GM19238 (cell line): Measurements from ENCODE around the gene LRRC45.

ENCODE experiments used
- DNase-seq: peaks from one replicate; pipeline ENCODE4 v3.0.0; 2011; ENCODE audit warnings: low spot score; ENCODE audit not compliant: insufficient read length

LRRC45 gene

DNA sequence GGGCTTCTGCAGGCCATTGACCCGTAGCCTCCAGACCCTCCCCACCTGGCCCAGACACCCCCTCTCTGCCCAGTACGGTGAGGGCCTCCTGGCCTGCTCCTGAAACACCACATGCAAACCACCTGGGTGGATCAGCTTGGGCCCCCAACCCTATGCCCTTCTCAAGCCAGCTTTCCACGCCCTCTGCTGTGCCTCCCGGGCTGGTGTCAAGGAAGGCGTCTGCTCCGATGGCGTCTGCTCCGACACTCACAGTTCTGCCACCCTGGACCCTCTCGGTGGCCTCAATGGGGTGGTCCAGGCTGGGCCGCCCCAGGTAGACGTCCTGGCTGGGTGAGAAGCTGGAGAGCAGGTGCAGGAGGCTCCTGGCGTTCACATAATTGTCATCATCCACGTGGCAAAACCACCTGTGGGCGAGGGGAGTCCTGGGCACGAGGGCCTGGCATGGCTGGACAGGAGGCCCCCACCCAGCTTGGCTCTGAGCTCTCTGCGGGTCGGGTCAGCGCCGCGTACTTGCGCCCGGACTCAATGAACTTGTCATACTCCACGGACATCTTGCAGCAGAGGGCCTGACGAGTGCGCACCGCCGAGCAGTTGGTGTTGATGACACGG, 27.2 kb downstream of the LRRC45 start:
- no peak for DNase-seq

DNA sequence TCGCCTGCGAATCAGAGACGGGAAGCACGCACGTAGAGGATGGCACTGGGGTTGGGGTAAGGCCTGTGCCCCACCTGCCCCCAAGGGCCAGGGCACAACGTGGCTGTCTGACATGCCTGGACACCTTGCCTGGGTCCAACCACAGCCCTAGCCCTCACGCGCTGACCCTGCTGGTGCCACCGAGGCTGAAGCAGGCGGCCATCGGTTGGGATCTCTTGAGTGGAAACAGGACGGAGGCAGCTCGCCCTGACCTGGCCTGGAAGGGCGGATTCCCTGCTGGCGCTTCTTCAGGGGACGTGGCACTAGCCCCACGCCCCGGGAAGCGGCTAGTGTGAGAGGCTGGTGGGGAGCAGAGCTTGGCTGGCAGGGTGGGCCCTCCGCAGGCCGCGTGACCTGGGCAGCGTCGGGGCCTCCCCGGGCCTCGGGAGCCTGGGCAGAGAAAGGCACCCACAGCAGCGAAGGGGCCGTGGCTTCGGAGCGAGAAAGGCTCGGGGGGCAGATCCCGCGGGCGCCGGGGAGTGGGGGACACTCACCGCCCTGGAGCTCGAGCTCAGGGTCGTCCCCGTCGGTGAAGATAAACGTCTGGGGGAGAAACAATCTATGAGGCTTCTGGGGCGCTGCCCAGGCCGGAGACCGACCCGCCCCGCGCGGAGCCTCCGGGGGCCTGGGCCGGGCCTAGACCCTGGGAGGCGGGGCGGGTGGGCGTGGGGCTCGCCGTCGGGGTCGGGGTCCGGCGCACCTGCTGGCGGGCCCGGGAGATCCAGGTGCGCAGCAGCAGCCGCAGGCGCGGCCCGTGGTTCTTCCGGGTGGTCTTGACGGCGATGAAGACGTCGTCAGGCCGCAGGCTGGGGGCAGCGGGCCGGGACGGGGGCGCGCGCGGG, 27.9 kb downstream of the LRRC45 start:
- peak; percentile 48 for DNase-seq

DNA sequence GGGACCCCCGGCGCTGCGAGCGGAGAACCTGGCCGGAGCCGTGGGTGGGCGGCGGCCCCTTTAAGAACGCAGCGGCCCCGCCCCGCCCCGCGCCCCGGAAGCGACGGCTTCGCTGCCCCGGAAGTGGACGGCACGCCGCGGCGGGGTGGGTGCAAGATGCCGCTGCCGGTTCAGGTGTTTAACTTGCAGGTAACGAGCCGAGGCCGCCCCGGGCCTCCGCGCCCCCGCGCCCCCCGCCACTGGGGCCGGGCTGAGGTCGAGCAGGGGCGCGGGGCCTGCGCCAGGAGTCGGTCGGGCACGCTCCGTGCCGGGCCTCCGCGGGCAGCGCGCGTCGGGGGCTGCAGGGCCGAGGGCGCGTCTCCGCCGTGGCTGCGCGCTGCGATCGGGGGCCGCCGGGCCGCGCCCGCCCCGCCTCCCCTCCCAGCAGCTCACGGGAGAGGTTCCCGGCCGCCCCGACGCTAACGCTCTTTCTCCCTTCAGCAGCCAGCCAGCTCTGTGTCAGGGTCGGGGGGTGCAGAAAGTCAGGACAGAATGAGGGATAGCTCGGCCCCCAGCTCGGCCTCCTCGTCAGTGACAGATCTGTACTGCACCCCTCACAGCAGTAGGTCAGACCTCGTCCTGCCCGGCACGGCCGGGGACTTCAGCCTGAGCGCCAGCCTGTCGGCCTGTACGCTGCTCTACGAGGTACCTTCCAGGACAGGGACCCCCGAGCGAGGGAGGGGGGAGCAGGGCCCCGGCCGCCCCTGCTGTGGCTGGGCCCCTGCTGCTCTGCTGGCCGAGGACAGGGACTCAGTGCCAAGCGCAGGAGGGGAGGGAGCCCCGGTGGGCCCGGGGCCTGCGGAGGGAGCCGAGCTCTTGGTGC, 28.9 kb downstream of the LRRC45 start, which contains the start of the genes GPS1 and RFNG:
GPS1 (plus strand) TSS at position 123 of the 862 bp plus-strand sequence; CDS start at position 157, 34 bp downstream.
RFNG (minus strand) TSS at position 36 of the 862 bp plus-strand sequence. CDS start 45 bp downstream, outside the sequence.
- peak; percentile 98 for DNase-seq

DNA sequence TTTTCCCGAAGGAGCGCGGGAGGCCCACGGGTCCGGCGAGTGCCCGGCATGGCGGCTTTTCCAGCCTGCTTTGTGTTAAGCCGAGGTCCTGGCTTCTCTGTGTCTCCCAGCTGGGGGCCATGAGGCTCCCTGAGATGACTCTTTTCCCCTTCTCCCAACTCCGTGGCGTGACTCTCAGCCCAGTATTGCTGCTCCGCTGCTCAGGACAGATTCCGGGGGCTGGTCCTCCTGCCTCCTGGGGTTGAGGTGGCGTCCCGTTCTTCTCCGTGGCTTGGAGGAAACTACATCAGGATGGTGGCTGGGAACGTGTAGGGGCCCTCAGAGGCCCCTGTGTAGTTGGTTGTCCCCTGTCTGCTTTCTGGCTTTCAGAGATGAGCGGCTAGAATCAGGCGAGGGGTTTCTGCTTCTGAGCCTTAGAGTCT, 29.5 kb downstream of the LRRC45 start:
- no peak for DNase-seq

DNA sequence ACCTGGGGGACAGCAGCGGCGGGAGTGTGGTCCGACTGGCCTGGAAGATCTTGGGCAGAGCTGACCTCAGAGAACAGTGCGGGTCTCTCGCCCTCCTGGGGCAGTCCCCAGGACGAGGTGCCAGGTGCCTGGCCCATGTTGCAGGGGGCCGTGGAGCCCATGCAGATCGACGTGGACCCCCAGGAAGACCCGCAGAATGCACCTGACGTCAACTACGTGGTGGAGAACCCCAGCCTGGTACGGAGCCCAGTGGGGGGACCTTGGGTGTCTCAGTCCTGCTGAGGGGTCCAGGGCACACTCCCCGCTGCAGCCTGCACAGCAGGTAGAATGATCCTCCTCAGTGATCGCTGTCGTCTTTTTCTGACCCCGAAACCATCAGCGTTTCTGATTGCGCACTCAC, 30.0 kb downstream of the LRRC45 start:
- DNase-seq: no peak

DNA sequence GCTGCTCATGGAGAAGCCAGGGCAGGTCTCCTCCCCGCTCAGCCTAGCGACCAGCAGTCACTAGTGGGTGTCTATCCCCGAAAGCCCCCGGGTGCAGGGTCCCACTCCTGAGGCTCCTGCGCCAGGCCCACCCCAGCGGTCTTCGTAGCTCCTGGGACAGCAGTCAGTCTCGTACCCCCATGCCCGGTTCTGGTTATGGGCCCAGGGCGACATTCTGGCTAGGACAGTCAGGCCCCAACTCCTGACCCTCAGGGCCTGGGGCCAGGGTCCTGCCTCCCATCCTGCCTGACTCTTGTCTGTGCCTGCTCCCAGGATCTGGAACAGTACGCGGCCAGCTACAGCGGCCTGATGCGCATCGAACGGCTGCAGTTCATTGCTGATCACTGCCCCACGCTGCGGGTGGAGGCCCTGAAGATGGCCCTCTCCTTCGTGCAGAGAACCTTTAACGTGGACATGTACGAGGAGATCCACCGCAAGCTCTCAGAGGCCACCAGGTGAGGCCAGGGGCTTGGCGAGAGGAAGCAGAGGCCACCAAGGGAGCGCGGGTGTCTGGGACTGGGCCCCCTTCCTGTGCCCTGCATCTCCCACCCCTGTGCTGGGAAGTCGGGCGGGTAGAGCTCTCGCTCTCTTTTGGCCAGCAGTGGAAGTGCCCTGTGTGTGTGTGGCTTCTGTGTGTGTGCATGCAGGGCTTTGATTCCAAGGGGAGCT, 30.6 kb downstream of the LRRC45 start:
- DNase-seq: no peak

DNA sequence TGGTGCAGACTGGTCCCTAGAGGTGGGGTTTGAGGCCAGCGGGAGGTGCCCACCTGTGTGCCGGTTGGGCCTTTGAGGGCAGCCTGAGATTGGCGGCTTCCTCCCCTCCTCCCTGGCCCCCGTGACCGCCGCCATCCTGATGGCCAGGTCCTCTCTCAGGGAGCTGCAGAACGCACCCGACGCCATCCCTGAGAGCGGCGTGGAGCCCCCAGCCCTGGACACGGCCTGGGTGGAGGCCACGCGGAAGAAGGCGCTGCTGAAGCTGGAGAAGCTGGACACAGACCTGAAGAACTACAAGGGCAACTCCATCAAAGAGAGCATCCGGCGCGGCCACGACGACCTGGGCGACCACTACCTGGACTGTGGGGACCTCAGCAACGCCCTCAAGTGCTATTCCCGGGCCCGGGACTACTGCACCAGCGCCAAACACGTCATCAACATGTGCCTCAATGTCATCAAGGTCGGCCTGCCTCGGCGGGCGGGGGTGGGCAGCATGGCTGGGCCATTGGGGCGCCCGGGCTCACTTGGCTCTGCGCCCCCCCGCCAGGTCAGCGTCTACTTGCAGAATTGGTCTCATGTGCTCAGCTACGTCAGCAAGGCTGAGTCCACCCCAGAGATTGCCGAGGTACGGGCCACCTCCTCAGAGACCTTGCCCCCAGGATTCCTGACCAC, 31.4 kb downstream of the LRRC45 start:
- DNase-seq: no peak

DNA sequence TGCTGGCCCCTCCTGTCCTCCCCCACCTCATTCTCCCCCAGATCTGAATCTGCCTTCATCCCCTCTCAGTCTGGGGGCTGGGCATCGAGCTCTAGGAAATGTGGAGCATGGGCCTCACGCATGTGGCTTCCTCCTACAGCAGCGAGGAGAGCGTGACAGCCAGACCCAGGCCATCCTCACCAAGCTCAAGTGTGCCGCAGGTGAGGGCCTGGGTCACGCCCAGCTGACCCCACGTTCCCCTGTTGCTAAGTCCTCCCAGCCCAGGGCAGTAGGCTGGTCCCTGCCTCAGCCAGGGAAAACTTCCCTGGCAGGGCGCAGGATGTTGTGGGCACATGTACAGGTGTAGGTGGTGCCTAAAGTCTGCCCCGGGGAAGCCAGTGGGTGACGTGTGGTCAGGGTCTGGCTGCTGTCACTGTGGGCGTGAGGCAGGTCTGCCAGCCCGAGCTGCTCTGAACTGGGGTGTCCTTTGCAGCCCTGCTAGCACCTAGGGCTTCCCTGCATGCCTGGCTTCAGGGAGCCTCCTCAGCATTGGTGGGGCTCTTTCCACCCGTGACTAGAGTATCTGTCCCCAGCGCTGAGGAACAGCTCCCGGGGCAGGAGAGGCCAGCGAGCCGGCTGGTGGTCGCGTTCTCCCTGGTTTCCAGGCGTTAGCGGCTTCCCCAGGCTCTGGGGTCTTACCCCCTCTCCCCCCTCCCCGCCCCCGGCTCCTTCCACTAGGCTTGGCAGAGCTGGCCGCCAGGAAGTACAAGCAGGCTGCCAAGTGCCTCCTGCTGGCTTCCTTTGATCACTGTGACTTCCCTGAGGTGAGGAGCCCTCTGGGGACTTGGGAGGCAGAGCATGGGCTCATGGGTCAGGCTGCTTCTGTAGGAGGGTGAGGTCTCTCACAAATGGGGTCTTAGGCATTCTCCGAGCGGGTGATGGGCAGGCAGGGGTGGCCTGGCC, 32.2 kb downstream of the LRRC45 start:
- DNase-seq: no peak

DNA sequence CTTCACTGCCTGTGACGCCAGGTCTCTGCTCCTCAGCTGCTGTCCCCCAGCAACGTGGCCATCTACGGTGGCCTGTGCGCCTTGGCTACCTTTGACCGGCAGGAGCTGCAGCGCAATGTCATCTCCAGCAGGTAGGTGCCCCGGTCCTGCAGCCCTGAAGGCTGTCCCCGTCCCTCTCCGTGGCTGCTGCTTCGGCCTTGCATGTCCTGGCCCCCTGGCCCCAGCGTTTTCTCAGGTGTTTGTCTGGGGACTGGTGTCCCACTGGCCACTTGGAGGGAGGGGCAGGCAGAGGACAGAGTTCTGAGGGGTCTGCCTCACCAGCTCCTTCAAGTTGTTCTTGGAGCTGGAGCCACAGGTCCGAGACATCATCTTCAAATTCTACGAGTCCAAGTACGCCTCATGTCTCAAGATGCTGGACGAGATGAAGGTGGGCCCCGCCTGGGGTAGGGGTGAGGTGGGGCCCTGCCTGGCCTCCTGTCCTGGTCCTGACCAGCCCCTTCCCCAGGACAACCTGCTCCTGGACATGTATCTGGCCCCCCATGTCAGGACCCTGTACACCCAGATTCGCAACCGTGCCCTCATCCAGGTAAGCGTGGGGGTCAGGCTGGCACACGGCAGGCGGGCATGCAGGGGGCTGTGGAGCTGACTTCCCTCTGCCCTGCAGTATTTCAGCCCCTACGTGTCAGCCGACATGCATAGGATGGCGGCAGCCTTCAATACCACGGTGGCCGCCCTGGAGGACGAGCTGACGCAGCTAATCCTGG, 33.0 kb downstream of the LRRC45 start:
- no peak for DNase-seq

DNA sequence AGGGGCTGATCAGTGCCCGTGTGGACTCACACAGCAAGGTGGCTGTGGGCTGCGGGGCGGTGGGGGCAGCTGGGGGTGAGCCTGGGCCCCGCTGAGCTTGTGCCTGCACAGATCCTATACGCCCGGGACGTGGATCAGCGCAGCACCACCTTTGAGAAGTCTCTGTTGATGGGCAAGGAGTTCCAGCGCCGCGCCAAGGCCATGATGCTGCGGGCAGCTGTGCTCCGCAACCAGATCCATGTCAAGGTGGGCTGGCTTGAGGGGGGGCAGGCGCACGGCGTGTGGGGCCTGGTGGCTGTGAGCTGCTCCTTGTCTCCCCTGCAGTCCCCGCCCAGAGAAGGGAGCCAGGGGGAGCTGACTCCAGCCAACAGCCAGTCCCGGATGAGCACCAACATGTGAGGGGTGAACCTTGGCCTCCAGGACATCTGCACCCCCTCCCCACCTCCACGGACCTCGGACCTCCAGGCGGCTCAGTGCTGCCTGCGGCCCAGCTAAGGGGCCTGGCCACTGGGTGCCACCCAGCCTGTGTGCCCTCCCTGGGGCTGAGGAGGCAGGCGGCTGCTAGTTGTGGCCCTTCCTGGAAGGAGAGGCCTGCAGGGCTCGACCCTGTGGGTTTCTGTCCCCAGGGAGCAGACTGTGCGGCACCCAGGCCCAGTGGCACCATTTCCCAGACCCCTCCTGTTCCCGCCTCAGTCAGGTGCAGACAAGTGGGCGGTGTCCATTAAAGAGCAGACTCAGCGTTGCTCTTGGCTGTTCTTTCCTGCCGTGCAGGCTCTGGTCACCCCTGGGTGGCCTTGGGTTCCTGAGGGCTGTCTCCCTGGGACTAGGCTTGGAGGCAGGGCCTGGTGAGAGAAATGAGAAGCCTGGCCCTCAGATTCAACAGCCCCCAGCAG, 33.9 kb downstream of the LRRC45 start:
- DNase-seq: no peak

DNA sequence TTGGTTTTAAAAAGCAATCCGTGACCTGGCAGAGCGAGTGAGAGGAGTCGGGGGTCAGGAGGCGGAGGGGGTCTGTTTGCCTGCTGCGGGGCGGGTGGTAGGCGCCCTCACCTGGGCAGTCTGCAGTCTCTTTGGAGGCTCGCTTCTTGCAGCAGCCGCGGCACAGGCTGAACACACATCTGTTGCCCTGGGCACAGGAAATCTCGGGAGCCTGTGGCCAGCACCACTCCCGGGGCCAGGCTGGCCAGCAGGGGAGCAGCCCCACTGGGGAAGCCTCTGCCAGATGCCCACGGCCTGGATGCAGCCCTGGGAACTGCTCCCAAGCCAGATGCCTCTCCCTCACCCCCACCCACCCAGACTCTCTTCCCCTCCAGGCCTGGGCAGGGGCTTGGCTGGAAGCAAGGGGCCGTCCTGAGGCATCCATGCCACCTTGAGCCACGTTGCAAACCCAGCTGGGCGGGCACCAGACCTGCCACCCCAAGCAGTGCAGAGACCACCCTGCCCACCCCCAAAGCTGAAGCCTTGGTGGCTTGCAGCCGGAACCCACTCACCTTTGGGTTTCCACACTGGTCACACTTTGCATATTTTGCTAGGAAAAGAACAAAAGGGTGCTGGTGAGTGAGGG, 35.2 kb downstream of the LRRC45 start:
- DNase-seq: no peak

DNA sequence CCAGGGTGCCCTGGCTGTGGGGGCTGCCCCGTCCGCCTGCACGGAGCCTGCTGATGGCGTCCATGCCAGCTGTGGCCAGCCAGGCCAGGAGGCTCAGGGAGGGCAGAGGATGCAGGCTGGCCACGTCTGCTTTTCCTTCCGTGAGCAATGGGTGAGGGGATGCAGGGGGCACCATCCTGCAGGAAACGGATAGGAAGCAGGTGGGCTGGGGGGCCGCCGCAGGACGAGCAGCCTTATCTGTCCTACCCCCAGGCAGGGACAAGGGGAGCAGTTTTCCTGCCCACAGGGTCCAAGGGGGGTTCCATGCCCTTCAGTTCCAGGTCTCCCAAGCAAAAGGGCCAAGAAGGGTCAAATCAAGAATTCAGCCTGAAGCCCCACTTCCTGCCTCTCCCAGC, 35.7 kb downstream of the LRRC45 start:
- DNase-seq: no peak

DNA sequence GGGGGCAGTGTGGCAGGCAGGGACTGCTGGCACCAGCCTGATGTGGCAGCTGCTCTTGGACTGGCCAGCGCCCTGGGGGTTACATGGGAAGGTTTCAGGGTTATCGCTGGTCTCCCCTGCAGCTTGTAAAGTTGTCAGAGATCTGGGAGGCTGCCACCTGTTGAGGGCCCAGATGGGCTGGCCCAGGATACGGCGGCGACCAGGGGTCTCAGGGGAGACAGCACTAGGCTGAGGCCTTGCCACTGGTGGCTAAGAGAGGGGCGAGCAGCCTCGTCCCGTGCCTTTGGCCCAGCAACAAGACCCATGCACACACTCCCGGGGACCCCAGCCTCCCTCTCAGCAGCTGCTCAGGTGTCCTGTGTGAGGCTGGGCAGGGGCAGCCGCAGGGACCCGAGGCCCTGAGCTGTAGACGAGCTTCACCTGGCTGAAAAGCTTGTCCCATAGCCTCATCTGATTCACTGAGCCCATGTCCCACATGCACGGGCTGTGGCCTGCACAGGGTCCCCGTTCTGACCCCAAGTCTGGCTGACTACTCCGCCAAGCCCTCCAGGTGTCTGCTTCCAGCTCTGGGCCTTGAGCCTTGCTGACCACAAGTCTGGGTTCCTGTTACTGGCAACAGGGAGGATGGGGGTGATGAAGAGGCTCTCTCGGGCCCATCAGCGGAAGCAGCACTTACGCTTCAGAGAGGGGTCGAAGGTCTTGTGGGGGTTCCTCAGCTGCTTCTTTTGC, 36.3 kb downstream of the LRRC45 start:
- no peak for DNase-seq

DNA sequence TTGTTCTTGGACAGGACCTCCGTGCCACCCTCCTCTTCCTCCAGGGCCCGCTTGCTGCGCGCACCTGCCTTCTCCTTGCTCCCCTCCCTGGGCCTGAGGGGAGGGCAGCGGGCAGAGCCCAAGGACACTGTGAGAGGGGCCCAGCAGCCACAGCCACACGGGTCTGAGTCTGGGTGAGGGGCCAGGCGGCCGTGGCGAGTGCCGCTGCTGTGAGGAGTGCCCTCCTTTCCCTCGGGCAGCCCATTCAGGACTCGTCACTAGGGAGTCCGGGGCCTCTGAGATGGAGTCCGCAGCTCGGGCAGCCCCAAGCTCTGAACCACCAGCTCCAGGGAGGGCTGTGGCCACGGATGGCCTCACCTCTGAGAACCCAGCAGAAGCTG, 36.9 kb downstream of the LRRC45 start:
- DNase-seq: no peak

DNA sequence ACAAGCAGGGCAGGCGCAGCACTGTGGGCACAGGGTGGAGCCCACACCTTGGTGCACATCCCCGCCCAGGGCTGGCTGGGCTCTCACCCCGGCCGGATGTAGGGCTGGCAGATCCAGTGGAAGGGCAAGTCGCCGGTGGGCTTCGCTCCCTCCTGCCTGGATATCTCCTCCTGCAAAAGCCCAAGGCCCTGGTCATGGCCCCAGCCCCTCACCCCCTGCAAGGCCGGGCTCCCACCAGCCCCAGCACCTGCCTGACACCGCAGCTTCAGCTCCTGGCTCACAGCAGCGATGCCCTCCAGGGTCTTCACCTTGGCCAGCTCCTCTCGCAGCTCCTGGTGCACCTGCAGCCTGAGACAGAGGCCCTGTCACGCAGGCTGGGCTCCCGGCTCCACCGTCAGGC, 37.5 kb downstream of the LRRC45 start:
- no peak for DNase-seq
